ENCODE data around the gene EQTN.
A peak's percentile ranks its signal among the peaks of the same experiment; 100 is the strongest.
"Not testable (repeated sequence)": the region's sequence is repeated elsewhere in the genome, so short reads cannot be mapped to it uniquely, and the experiment has no call there.

Gene EQTN

GRCh38 chr9:27278374-27278773 lies 18.6 kb downstream of the EQTN start:
- H3K4me3 Mint-ChIP-seq, result no peak overlapping the region
- peaks cover 14% of the 10 kb centered on the region for H3K27me3 Mint-ChIP-seq
- no peak overlapping the region for H3K27ac Mint-ChIP-seq
- no peak for DNase-seq
- H3K4me1 Mint-ChIP-seq, result no peaks in the 10 kb centered on the region
- no peaks in the 10 kb centered on the region for H3K9me3 Mint-ChIP-seq
- H3K36me3 Mint-ChIP-seq, result no peaks in the 10 kb centered on the region
- CTCF ChIA-PET, result interaction anchor here (0.9 kb wide), 1 partner anchor 248 kb away, joined by 3 read pairs; no protein-coding TSS in a partner anchor

DNA sequence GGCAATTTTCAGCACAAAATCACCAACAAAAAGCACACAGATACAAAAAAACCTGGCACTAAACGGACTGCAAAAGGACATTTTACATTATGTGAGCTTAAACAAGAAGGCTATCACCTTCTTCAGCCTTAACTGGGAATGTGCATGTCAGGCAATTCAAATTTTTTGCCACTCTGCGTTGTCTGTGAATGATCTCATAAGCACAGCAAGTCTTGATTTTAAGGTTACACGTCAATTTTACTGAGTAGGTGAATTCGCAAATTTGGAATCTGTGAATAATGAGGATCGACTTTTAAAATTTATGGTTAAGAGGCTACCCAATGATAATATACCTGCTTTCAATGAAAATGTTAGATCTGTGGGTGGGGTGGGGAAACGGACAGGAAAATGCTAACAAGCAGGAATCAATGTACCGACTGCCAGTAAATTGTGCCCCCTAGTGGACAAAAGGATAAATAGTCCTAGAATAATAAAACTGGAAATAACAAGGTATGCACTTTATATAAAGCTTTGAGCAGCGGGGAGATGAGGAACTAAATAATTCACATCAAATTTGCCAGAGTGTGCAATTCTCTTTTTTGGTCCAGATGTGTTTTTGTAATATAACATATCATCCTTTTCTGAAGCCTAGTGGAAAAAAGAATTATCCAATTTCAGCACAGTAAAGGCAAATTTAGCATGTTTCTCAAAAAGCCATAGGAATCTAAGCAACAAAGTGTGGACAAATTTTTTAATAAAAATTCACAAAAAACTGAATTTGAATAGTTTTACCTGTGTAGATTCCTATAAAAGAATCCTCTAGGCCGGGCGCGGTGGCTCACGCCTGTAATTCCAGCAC lies 20.5 kb downstream of the EQTN start:
- Mint-ChIP-seq H3K4me3 (no peak overlapping the region), H3K4me1 (no peaks in the 10 kb centered on the region), H3K36me3 (no peaks in the 10 kb centered on the region), H3K27ac (no peak overlapping the region), H3K27me3 (peaks cover 5% of the 10 kb centered on the region), H3K9me3 (no peaks in the 10 kb centered on the region)
- CTCF ChIA-PET, result interaction anchor here (0.8 to 0.9 kb wide), 2 partner anchors 11 to 15 kb away, joined by 3 read pairs; no protein-coding TSS in a partner anchor
- no peak for DNase-seq

DNA sequence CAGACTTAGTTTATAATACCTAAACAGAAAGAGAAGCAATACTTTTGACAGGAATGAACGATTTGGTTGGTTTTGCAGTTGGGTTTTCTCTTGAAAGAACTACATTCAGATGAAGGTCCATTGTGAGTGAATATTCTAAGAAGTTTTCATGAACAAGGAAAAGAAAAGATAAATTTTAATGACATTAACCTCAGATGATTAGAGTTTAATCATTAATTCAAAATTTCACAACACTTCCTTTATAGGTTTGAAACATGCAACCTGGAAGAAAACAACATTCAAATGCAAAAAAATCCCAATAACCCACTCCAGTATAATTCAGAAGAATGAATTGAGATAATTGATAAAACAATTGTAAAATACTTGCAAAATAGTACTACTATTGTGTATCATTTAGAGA lies 23.8 kb downstream of the EQTN start:
- Mint-ChIP-seq H3K36me3 (no peaks in the 10 kb centered on the region), H3K27ac (no peak overlapping the region), H3K9me3 (no peaks in the 10 kb centered on the region), H3K4me3 (no peak overlapping the region), H3K4me1 (no peaks in the 10 kb centered on the region), H3K27me3 (peaks cover 3% of the 10 kb centered on the region)
- no peak for DNase-seq
- CTCF ChIA-PET, result no interaction called here

- Mint-ChIP-seq H3K4me1 (no peaks in the 10 kb centered on the region), H3K4me3 (no peak overlapping the region), H3K36me3 (no peaks in the 10 kb centered on the region), H3K27me3 (peaks cover 3% of the 10 kb centered on the region), H3K9me3 (no peaks in the 10 kb centered on the region), H3K27ac (no peak overlapping the region)
- CTCF ChIA-PET, result no interaction called here
- DNase-seq, result no peak
Measured at GRCh38 chr9:27272103-27272502, 24.8 kb downstream of the EQTN start.

DNA sequence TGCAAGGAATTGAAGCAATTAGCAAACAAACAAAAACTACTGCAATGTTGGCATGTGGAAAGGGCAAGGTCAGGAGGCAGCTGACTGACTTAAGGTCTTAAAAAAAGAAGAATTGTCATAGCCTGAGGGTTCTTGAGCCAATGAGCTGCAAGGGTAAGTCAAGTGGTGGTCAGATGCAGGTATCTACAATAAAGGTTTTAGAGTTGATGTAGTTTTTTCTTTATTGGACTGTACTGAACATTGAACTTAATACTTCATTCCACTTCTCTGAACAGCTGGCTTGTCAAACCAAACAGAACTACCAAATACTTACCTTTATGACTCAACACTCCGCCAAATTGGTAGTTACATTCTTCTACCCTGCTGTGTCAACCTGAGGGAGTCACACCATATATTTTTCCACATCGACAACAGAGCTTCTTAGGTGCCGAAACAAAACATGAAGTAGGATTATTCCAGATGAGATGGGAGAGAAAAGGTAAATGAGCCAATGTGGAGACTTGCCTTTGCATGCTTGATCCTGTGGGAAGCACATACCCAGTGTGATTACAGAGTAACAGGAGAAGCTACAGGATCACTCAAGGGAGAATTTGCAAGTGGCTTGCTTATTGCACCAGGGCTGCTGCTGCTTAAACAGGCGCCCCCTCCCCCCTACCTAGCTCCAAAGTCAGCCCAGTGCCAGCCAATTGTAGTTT lies 35.3 kb downstream of the EQTN start:
- Mint-ChIP-seq H3K4me1 (no peaks in the 10 kb centered on the region), H3K27ac (no peak overlapping the region), H3K36me3 (no peaks in the 10 kb centered on the region), H3K4me3 (no peak overlapping the region), H3K27me3 (no peaks in the 10 kb centered on the region), H3K9me3 (no peaks in the 10 kb centered on the region)
- CTCF ChIA-PET, result interaction anchor here (0.9 kb wide), 1 partner anchor 15 kb away, joined by 3 read pairs; no protein-coding TSS in a partner anchor
- DNase-seq, result no peak

DNA sequence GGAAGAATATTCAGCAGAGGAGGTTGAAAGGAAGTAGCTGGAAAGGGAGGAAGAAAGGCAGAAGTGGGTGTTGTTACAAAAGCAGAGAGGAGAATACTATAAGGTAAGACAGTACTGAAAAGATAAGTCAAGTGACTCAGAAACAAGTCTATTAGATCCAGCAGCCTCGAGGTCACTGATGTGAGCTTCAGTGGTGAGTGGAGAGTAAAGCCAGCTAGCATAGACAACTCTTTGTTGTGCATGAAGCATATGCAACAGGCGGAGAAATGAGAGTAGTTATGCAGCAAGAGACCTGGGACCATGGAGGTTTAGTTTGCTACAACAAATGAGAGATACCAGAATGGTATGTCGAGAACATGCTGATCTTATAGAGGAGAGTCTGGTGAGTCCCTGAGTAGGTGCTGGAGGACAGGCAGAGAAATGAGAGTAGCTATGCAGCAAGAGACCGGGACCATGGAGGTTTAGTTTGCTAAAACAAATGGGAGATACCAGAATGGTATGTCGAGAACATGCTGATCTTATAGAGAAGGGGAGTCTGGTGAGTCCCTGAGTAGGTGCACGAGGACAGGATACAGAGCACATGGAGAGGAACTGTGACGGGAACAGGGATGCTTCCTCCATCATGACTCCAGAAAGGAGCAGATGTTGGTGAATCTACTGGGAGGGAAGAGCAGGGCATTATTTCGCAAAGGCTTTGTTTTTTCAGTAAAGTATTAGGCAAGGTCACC lies 36.0 kb downstream of the EQTN start:
- H3K9me3 Mint-ChIP-seq, result no peaks in the 10 kb centered on the region
- no peak overlapping the region for H3K27ac Mint-ChIP-seq
- no peak for DNase-seq
- H3K36me3 Mint-ChIP-seq, result no peaks in the 10 kb centered on the region
- no peaks in the 10 kb centered on the region for H3K4me1 Mint-ChIP-seq
- H3K27me3 Mint-ChIP-seq, result no peaks in the 10 kb centered on the region
- H3K4me3 Mint-ChIP-seq, result no peak overlapping the region
- CTCF ChIA-PET, result interaction anchor here (0.5 to 1.0 kb wide), 3 partner anchors 14 to 39 kb away, joined by 3 read pairs; no protein-coding TSS in a partner anchor

DNA sequence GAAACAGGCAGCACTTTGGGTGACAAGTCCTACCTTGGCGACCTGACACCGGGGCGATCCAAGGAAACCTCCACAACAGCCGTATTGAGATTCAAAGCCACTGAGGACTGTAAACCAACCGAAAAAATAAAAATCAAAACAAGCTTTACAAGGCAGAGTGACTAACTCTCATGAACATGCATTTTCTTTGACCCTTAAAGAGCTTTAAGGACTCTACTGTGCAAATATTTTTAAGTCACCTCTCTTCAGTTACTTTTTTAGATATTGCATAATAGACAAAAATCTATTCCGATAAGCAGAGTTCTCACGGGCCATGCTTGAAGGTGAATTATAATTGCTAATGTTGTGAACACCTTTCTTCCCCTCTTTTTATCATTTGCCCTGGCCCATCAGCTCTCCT lies 38.3 kb downstream of the EQTN start:
- no peaks in the 10 kb centered on the region for H3K36me3 Mint-ChIP-seq
- CTCF ChIA-PET, result no interaction called here
- H3K9me3 Mint-ChIP-seq, result no peaks in the 10 kb centered on the region
- H3K4me3 Mint-ChIP-seq, result no peak overlapping the region
- DNase-seq, result no peak
- H3K27me3 Mint-ChIP-seq, result no peaks in the 10 kb centered on the region
- H3K27ac Mint-ChIP-seq, result no peak overlapping the region
- no peaks in the 10 kb centered on the region for H3K4me1 Mint-ChIP-seq

DNA sequence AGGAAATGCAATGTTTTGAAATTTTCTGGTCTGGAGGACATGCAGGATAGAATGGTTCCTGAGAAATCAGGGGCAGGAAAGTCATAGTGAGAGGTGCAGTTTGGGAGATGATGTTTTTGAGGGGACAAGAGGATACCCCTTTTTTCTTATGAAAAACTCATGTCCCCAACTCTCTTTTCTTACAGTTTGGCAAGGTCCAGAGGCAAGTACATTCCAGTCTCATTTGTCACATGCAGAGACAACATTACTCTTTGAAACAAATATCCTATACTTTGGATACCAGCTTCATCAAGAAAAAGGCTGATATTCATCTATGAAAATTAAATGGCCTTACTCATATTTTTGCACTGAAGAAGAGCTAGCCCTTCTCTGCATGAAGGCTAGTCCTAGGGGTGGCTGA lies 48.2 kb downstream of the EQTN start:
- H3K4me3 Mint-ChIP-seq, result no peak overlapping the region
- H3K27me3 Mint-ChIP-seq, result peaks cover 7% of the 10 kb centered on the region
- H3K36me3 Mint-ChIP-seq, result no peaks in the 10 kb centered on the region
- no peaks in the 10 kb centered on the region for H3K4me1 Mint-ChIP-seq
- DNase-seq, result no peak
- no peaks in the 10 kb centered on the region for H3K9me3 Mint-ChIP-seq
- no peak overlapping the region for H3K27ac Mint-ChIP-seq
- CTCF ChIA-PET, result interaction anchor here (1.5 to 1.7 kb wide), 2 partner anchors 10 to 16 kb away, joined by 4 to 5 read pairs; no protein-coding TSS in a partner anchor

DNA sequence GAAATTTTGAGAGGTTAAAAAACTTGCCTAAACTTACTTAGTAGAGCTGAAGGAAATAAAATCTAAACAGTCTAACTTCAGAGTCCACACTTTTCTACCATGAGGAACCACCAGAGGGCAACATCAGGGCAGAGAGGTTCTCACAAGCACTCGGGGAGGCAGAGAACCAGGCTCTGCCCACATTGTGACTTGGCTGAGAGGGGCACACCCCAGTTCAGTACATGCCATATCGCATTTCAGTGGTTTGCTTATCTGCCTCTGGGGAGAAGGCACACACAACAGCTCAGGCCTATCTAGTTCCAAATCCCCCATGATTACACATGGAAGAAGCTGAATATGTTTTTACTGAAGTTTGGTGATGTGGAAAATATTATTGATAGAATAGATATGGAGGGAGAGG lies 49.2 kb downstream of the EQTN start:
- no peak overlapping the region for H3K4me3 Mint-ChIP-seq
- H3K36me3 Mint-ChIP-seq, result no peaks in the 10 kb centered on the region
- H3K4me1 Mint-ChIP-seq, result no peaks in the 10 kb centered on the region

DNA sequence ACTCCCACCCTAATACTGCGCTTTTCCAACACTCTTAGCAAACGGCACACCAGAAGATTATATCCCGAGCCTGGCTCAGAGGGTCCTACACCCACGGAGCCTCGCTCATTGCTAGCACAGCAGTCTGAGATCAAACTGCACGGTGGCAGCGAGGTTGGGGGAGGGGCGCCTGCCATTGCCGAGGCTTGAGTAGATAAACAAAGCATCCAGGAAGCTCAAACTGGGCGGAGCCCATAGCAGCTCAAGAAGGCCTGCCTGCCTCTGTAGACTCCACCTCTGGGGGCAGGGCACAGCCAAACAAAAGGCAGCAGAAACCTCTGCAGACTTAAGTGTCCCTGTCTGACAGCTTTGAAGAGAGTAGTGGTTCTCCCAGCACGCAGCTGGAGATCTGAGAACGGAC lies 57.3 kb downstream of the EQTN start:
- H3K9me3 Mint-ChIP-seq, CTCF ChIA-PET, H3K4me3 Mint-ChIP-seq, H3K27ac Mint-ChIP-seq, DNase-seq, H3K36me3 Mint-ChIP-seq, H3K4me1 Mint-ChIP-seq, H3K27me3 Mint-ChIP-seq: not testable (repeated sequence)

More for the DNA sequence above, 49.2 kb downstream of the EQTN start:
- no peaks in the 10 kb centered on the region for H3K9me3 Mint-ChIP-seq
- no peak overlapping the region for H3K27ac Mint-ChIP-seq
- CTCF ChIA-PET, result interaction anchor here (1.0 to 1.7 kb wide), 4 partner anchors 9 to 181 kb away, joined by 3 to 5 read pairs (median 4); no protein-coding TSS in a partner anchor
- H3K27me3 Mint-ChIP-seq, result peaks cover 7% of the 10 kb centered on the region
- DNase-seq, result peak; percentile 33

Data from activated naive CD4-positive, alpha-beta T cell treated with anti-CD3 and anti-CD28 coated beads, Interleukin-2, amount 10 ng/mL, durations not matched to agents 7 days and 5 days (primary cell).